Tibial artery (tissue), 4 donors: ENCODE measurements around the gene FBH1.

Experiments
- DNase-seq, 2 donors: peaks; one replicate each; pipeline ENCODE4 v3.0.0-alpha.2; 2019
- H3K27ac ChIP-seq, 2 donors: fragments of 200-600 bp; sonication (generic) in 1 of 2; 1 replicate in 1 of 2; 2 replicates in 1 of 2; pipeline ENCODE4 v1.5.1; 2018 to 2019; ENCODE audit warnings: mild to moderate bottlenecking in 1 of 2
- H3K27me3 ChIP-seq, 2 donors: fragments of 200-600 bp; sonication (generic) in 1 of 2; one replicate each; pipeline versions ENCODE4 v1.5.1 to v1.6.0; 2016 to 2019
- H3K36me3 ChIP-seq, 3 donors: fragments of 200-600 bp; sonication (generic) in 2 of 3; one replicate each; pipeline ENCODE4 v1.5.1; 2016 to 2019; ENCODE audit warnings: mild to moderate bottlenecking in 2 of 3
- H3K4me1 ChIP-seq, 4 donors: fragments of 200-600 bp; sonication (generic) in 2 of 4; 1 replicate in 3 of 4; 2 replicates in 1 of 4; pipeline ENCODE4 v1.5.1; 2016 to 2019
- H3K4me3 ChIP-seq, 2 donors: fragments of 200-600 bp; sonication (generic) in 1 of 2; 1 replicate in 1 of 2; 2 replicates in 1 of 2; pipeline ENCODE4 v1.5.1; 2018 to 2019; ENCODE audit warnings: mild to moderate bottlenecking in 2 of 2
- H3K9me3 ChIP-seq, 3 donors: fragments of 200-600 bp; sonication (generic) in 1 of 3; one replicate each; pipeline ENCODE4 v1.5.1; 2016 to 2019
- intact Hi-C: fragments of 100-400 bp; cut with DNase I; formaldehyde crosslinking; loops from one replicate; pipeline ENCODE4 v1.15.0; 2023; ENCODE audit warnings: low total_unique reads
- TF ChIP-seq, protein P1 (sequence below), 2 experiments: fragments of 200-600 bp in 1 of 2; fragments of 450-650 bp in 1 of 2; IDR thresholded peaks; one replicate each; pipeline ENCODE4 v1.5.1; 2017 to 2019; ENCODE audit warnings: antibody characterized with exemption in 2 of 2, mild to moderate bottlenecking in 1 of 2, moderate library complexity in 1 of 2

Gene FBH1

DNA sequence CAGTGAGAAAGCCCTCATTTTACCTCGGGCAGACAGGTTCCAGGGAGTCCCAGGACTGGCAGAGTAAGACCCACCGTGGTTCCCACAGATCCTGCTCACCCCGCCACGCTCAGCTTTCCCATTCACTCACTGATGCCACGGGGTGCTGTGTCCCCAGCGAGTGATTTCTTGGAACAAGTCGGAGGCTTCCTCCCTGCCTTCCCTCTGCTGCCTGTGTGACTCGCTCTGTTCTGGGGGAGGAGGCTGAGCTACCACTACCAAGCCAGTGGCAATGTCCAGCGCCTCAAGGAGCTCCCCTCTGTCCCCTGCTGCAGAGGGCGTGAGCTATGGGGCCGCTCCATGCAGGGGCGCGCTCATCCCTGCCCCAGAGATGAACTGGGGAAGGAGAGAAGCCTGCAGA is 74.7 kb downstream of the FBH1 start:
- Histone ChIP-seq H3K4me3 (no peak overlapping the region), H3K27ac (no peak overlapping the region), H3K9me3 (no peaks in the 10 kb centered on the region), H3K4me1 (no peaks in the 10 kb centered on the region), H3K27me3 (no peaks in the 10 kb centered on the region), H3K36me3 (peaks cover 4 to 44% (median 6%) of the 10 kb centered on the region in 3 donors)
- TF ChIP-seq, protein P1, sequence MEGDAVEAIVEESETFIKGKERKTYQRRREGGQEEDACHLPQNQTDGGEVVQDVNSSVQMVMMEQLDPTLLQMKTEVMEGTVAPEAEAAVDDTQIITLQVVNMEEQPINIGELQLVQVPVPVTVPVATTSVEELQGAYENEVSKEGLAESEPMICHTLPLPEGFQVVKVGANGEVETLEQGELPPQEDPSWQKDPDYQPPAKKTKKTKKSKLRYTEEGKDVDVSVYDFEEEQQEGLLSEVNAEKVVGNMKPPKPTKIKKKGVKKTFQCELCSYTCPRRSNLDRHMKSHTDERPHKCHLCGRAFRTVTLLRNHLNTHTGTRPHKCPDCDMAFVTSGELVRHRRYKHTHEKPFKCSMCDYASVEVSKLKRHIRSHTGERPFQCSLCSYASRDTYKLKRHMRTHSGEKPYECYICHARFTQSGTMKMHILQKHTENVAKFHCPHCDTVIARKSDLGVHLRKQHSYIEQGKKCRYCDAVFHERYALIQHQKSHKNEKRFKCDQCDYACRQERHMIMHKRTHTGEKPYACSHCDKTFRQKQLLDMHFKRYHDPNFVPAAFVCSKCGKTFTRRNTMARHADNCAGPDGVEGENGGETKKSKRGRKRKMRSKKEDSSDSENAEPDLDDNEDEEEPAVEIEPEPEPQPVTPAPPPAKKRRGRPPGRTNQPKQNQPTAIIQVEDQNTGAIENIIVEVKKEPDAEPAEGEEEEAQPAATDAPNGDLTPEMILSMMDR (IDR thresholded peaks at IDR 0.05) = no peak
- DNase-seq = no peak
- intact Hi-C loops = no loop called here

DNA sequence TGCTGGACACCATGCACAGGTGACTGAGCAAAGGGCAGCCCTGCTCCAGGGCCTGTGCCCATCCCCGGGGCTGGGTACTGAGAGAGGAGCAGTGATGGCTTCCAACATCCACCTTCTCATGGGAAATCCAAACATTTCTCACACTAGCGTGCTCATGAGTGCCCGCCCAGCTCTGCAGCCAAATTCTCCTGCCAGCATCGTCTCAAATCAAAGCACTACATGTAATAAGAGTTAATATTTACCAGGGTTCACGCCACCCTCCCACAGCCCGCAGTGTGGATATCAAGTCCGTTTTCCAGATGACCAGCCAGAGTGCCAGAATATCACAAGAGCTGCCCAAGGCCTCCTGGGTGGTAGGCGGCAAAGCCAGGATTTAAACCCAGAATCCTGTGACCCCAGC is 75.2 kb downstream of the FBH1 start:
- intact Hi-C loops = no loop called here
- TF ChIP-seq, protein P1 (IDR thresholded peaks at IDR 0.05) = no peak
- no peak for DNase-seq
- H3K36me3 ChIP-seq = peaks cover 1 to 39% (median 4%) of the 10 kb centered on the region in 3 donors
- no peak overlapping the region for H3K4me3 ChIP-seq
- no peaks in the 10 kb centered on the region for H3K4me1 ChIP-seq
- H3K27me3 ChIP-seq = no peaks in the 10 kb centered on the region
- no peak overlapping the region for H3K27ac ChIP-seq
- H3K9me3 ChIP-seq = no peaks in the 10 kb centered on the region

DNA sequence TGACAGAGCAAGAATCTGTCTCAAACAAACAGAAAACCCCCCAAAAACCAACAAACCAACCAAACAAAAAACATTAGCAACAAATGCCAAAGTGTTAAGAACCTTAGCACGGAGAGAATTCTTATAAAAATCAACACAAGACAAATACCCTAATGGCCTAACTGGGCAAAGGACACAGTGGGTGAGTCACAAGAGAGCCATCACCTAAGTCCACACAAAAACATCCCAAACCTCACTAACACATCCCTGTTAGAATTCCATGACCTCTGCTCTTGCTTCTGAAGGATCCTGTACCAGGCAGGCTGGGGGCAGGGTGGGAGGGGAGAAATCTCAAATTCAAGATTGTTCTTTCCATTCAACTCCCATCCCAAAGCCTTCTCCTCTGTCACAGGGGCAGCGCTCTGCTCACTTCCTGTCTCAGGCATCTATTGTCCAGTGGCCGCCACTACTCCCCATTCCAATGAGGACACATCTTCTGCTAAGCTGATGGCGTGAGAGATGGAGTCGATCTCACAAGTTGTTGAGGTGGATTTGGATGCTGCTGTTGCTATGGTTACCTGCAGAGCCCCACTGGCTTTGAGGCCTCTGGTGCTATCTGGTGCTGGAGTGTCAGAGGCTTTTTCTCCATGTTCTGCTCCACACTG is 78.1 kb downstream of the FBH1 start:
- peaks cover 0 to 26% (median 0%) of the 10 kb centered on the region in 3 donors for H3K36me3 ChIP-seq
- intact Hi-C loops = no loop called here
- no peaks in the 10 kb centered on the region for H3K4me1 ChIP-seq
- no peaks in the 10 kb centered on the region for H3K27me3 ChIP-seq
- H3K4me3 ChIP-seq = no peak overlapping the region
- TF ChIP-seq, protein P1 (IDR thresholded peaks at IDR 0.05) = no peak
- no peak overlapping the region for H3K27ac ChIP-seq
- no peaks in the 10 kb centered on the region for H3K9me3 ChIP-seq
- no peak for DNase-seq

DNA sequence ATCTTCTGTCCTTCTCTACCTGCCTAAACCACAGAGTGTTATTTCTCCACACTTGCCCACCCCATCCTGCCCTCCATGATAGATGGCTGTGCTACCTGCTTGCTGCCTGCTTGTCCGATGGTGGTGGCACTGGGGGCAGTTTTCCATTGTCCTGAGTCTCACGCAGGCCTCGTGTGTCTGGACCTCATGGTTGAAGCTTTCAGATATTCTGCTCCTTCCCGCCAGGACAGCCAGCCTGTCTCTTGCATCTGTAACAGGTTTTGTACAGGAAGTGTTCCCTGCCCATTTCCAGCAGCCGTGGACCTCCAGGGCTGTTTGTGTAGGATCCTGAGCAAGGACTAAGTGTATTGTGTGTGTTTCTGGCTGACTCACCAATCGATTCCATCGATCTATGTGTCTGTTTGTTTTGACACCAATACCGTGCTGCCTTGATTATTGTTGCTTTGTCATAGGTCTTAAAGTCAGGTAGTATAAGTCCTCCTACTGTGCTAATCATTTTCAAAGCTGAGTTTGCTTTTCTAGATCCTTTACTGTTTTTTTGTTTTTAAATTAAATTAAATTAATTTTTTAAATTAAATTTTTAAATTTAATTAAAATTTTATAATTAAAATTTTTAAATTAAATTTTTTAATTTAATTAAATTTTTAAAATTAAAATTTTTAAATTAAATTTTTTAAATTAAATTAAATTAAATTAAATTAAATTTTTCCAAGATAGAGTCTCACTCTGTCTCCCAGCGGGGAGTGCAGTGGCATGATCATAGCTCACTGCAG is 78.8 kb downstream of the FBH1 start:
- Histone ChIP-seq H3K4me3 (no peak overlapping the region), H3K4me1 (no peaks in the 10 kb centered on the region), H3K9me3 (no peaks in the 10 kb centered on the region), H3K36me3 (peaks cover 0 to 24% (median 0%) of the 10 kb centered on the region in 3 donors), H3K27ac (no peak overlapping the region), H3K27me3 (no peaks in the 10 kb centered on the region)
- TF ChIP-seq, protein P1 (IDR thresholded peaks at IDR 0.05) = no peak
- no peak for DNase-seq
- intact Hi-C loops = no loop called here

DNA sequence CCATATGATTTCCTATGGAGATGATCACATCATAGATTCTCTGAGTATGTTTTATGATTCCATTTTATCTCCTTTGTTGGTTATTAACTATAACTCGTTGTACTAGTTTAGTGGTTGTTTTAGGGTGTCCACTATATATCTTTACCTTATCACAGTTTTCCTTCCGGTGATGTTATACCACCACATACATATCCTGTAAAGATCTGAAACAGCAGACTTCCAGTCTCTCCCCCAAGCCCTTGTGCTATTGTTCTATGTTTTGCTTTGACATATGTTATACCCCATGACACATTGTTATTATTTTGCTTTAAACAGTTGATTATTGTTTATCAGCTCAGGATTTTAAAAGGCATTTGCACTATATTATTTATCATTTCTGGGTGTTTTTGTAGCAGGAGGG is 80.0 kb downstream of the FBH1 start:
- TF ChIP-seq, protein P1 (IDR thresholded peaks at IDR 0.05) = no peak
- DNase-seq = no peak
- H3K27ac ChIP-seq = no peak overlapping the region
- no peak overlapping the region for H3K4me3 ChIP-seq
- H3K27me3 ChIP-seq = no peaks in the 10 kb centered on the region
- H3K9me3 ChIP-seq = no peaks in the 10 kb centered on the region
- peaks cover 0 to 17% (median 0%) of the 10 kb centered on the region in 3 donors for H3K36me3 ChIP-seq
- intact Hi-C loops = no loop called here
- H3K4me1 ChIP-seq = no peaks in the 10 kb centered on the region
